Measurements from ENCODE around the gene NEDD4L. TPM values are rescaled to one million over a fixed set of nuclear protein-coding genes. Genes with fewer than 3 reads are reported as not detected.

The NEDD4L gene
- total RNA-seq, 2 donors from 2014 or later, result 149 to 212 TPM

- no peak for TF ChIP-seq CTCF (IDR thresholded peaks at IDR 0.05)
- no peak overlapping the region for H3K4me3 ChIP-seq
- intact Hi-C loops (cut with DNase I), result no loop called here
- peaks cover 21% of the 10 kb centered on the region for H3K36me3 ChIP-seq
- DNase-seq, result peak; percentile 15
- no peaks in the 10 kb centered on the region for H3K27me3 ChIP-seq
- no peaks in the 10 kb centered on the region for H3K9me3 ChIP-seq
- H3K4me1 ChIP-seq, result no peaks in the 10 kb centered on the region
- H3K9ac ChIP-seq (ENCODE audit: low read depth in 2 of 2, low read length in 2 of 2), result no peak overlapping the region
- no peak overlapping the region for H3K27ac ChIP-seq
These were observed 341.4 kb downstream of the NEDD4L start for GRCh38 chr18:58385472-58385871.

GRCh38 chr18:58386780-58387179 lies 342.8 kb downstream of the NEDD4L start:
- H3K36me3 ChIP-seq, result peaks cover 21% of the 10 kb centered on the region
- no peaks in the 10 kb centered on the region for H3K27me3 ChIP-seq
- TF ChIP-seq CTCF (IDR thresholded peaks at IDR 0.05), result no peak
- H3K27ac ChIP-seq, result no peak overlapping the region
- no peak for DNase-seq
- intact Hi-C loops (cut with DNase I), result no loop called here
- no peaks in the 10 kb centered on the region for H3K4me1 ChIP-seq
- no peak overlapping the region for H3K9ac ChIP-seq (ENCODE audit: low read depth in 2 of 2, low read length in 2 of 2)
- H3K4me3 ChIP-seq, result no peak overlapping the region
- H3K9me3 ChIP-seq, result no peaks in the 10 kb centered on the region

- Histone ChIP-seq H3K9me3 (no peaks in the 10 kb centered on the region), H3K27me3 (no peaks in the 10 kb centered on the region), H3K27ac (no peak overlapping the region), H3K4me1 (no peaks in the 10 kb centered on the region), H3K4me3 (no peak overlapping the region), H3K36me3 (peaks cover 21% of the 10 kb centered on the region), H3K9ac (ENCODE audit: low read depth in 2 of 2, low read length in 2 of 2) (no peak overlapping the region)
- intact Hi-C loops (cut with DNase I), result no loop called here
- no peak for TF ChIP-seq CTCF (IDR thresholded peaks at IDR 0.05)
- DNase-seq, result no peak
These were observed 343.7 kb downstream of the NEDD4L start for GRCh38 chr18:58387716-58388115.

- H3K4me3 ChIP-seq, result no peak overlapping the region
- intact Hi-C loops (cut with DNase I), result no loop called here
- no peaks in the 10 kb centered on the region for H3K4me1 ChIP-seq
- H3K27ac ChIP-seq, result no peak overlapping the region
- no peak for TF ChIP-seq CTCF (IDR thresholded peaks at IDR 0.05)
- no peaks in the 10 kb centered on the region for H3K9me3 ChIP-seq
- H3K36me3 ChIP-seq, result peaks cover 21% of the 10 kb centered on the region
- no peaks in the 10 kb centered on the region for H3K27me3 ChIP-seq
- no peak for DNase-seq
- H3K9ac ChIP-seq (ENCODE audit: low read depth in 2 of 2, low read length in 2 of 2), result no peak overlapping the region
These were observed 344.7 kb downstream of the NEDD4L start for GRCh38 chr18:58388736-58389135.

- Histone ChIP-seq H3K36me3 (peaks cover 18% of the 10 kb centered on the region), H3K9me3 (no peaks in the 10 kb centered on the region), H3K27ac (no peak overlapping the region), H3K4me1 (no peaks in the 10 kb centered on the region), H3K9ac (ENCODE audit: low read depth in 2 of 2, low read length in 2 of 2) (no peak overlapping the region), H3K4me3 (no peak overlapping the region), H3K27me3 (no peaks in the 10 kb centered on the region)
- intact Hi-C loops (cut with DNase I), result no loop called here
- no peak for TF ChIP-seq CTCF (IDR thresholded peaks at IDR 0.05)
- no peak for DNase-seq
These were observed 345.7 kb downstream of the NEDD4L start for GRCh38 chr18:58389745-58390144.

- H3K27ac ChIP-seq, result no peak overlapping the region
- H3K9ac ChIP-seq (ENCODE audit: low read depth in 2 of 2, low read length in 2 of 2), result no peak overlapping the region
- H3K36me3 ChIP-seq, result peaks cover 11% of the 10 kb centered on the region
- H3K9me3 ChIP-seq, result no peaks in the 10 kb centered on the region
- intact Hi-C loops (cut with DNase I), result no loop called here
- no peak for DNase-seq
- no peak for TF ChIP-seq CTCF (IDR thresholded peaks at IDR 0.05)
- H3K4me1 ChIP-seq, result no peaks in the 10 kb centered on the region
- no peaks in the 10 kb centered on the region for H3K27me3 ChIP-seq
- H3K4me3 ChIP-seq, result no peak overlapping the region
These were observed 346.4 kb downstream of the NEDD4L start for GRCh38 chr18:58390399-58390798.

Data from colonic mucosa (tissue), 4 donors.